ENCODE data around the gene MAPK8IP3.

Gene MAPK8IP3

DNA sequence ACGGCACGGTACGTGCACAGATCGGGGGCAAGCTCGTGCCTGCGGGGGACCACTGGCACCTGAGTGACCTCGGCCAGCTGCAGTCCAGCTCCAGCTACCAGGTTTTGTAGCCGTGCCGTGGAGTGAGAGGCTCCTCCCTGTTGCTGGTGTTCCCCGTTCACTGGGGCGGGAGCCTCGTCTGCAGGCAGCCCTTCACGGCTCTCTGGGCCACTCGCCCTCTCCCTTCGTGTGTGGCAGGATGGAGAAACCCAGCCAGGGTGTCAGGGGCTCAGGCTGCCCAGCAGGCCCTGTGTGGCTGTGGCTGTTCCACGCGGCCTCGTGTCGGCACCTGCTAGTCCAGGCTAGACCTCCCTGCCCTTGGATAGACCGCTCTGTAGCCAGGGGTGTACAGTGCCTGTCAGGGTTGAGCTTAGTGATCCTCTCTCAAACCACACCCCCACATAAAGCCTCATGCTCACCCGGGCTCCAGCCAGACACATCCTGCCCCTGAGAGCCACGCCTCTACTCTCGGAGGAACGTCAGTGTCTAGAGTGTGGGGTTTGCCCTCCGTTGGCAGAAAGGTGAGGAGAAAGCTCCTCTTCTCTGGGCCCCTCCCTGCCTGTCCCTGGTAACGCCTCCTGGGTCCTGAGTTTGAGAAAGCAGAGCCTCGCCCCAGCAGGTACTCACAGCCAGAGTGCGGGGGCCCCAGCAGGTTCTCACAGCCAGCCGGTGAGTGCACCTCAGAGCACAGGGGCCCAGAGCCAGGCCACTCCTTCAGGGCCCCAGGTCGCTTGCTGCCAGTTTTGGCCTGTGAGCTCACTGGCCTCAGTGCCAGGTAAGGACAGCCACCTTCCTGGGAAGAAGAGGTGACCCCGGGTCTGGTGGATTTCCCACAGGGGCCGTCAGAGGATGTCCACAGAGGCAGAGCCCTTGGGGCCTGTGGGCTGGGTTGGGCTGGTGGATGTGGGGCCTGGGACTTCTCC, 37.7 kb downstream of the MAPK8IP3 start:
- DNase-seq = no peak

GRCh38 chr16:1744338-1744840, 38.4 kb downstream of the MAPK8IP3 start:
- DNase-seq = no peak

- no peak for DNase-seq
Measured at GRCh38 chr16:1745181-1745899, 39.3 kb downstream of the MAPK8IP3 start.

- DNase-seq = no peak
Measured at GRCh38 chr16:1745900-1746692, 40.1 kb downstream of the MAPK8IP3 start.

GRCh38 chr16:1746693-1747195, 40.7 kb downstream of the MAPK8IP3 start:
- DNase-seq = no peak

DNA sequence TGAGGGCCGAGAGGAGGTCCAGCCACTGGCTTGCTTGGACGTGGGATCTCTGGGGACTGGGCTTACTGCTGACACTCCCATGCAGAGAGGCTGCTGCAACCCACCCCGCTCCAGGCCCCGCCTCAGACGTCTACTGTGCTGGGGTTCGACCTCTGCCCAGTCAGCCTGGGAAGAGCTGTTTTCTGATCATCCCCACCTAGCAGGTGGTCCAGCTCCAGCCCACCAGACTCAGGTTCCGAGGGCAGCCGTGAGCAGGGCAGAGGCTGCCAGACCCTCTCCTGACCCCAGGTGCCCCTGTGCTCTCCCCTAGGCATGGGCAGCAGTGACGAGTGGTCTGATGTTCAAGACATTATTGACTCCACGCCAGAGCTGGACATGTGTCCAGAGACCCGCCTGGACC, 41.9 kb downstream of the MAPK8IP3 start:
- no peak for DNase-seq

DNA sequence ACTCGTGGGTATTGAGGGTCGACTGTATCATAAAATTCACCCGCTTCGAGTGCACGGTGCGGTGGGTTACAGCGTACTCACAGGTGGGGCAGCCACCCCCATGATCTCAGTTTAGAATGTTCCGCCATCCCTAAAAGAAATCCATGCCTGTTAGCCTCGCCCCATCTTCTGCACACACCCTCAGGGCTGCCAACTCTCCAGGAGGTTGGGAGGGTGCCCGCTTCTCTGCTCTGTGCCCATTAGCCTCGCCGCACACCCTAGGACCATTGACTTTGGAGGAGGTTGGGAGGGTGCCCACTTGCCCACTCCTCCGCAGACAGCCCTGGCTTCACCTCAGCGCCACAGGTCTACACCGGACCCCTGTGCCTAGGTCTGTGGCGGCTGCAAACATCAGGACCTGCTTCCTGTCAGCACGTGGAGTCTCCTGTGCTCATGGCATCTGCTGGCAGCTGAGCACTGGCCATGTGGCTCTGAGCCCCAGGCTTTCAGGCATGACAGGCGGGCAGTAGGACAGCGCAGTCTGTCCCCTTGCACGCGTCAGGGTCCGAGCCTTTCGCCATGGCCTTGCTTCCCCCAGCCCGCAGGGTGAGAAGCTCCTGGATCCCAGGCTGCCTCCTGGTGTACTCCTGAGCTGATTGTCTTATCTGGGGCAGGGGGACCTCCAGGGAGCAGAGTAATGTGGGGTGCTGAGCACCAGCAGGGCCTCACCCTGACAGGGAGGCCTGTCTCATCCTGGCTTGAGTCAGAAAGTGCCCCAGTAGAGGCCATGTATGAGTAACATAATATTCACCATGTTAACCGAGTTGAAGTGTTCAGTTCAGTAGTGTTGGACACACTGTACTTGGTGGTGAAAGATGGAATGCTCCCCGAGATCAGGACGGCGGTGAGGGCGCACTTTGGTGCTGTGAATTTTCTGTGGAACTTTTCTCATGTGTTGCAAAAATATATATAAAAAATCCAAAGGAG, 43.4 kb downstream of the MAPK8IP3 start:
- DNase-seq = no peak

DNA sequence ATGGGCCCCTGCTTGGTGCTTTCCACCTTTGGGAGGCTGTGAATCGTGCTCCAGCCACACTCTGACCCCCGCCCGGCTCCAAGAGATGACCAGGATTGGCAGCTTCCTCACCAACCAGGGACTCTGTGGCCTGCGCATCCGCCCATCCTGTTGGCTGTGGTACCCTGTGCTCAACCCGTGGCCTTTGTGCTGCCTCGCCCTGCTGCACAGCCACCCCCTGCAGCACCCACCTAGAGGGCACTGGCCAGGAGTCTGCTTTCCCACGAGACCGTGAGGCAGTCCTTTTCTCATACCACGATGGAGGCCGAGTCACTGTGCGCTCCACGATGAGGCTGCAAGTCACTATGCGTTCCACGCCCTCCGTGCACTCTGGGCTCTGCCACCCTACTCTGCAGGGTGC, 46.0 kb downstream of the MAPK8IP3 start:
- no peak for DNase-seq

GRCh38 chr16:1752853-1753252, 46.9 kb downstream of the MAPK8IP3 start:
- DNase-seq = no peak

GRCh38 chr16:1754204-1754603, 48.2 kb downstream of the MAPK8IP3 start:
- DNase-seq = no peak

- no peak for DNase-seq
Measured at GRCh38 chr16:1757714-1758461, 51.9 kb downstream of the MAPK8IP3 start.

- no peak for DNase-seq
Measured at GRCh38 chr16:1758923-1759322, 52.9 kb downstream of the MAPK8IP3 start.

- DNase-seq = no peak
Measured at GRCh38 chr16:1759511-1759910, 53.5 kb downstream of the MAPK8IP3 start.

DNA sequence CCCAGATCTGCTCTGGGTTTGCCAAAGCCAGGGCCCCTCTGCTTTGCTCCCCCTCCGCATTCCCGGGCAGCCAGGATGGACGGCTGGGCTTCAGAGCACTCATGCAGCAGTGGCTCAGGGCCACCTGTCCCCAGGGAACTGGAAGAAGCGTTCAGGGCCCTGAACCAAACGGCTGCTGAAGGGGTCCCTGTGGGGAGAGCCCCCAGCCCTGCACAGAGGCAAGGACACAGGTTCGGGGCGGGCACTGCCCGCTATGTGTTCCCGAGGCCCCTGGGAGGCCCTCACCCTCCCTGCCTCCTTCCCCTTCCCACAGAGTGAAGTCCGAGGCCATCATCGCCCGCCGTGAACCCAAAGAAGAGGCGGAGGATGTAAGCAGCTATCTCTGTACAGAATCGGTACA, 54.9 kb downstream of the MAPK8IP3 start:
- no peak for DNase-seq

GRCh38 chr16:1761751-1762150, 55.8 kb downstream of the MAPK8IP3 start:
- DNase-seq = no peak

GRCh38 chr16:1762196-1762878, 56.3 kb downstream of the MAPK8IP3 start:
- DNase-seq = no peak

DNA sequence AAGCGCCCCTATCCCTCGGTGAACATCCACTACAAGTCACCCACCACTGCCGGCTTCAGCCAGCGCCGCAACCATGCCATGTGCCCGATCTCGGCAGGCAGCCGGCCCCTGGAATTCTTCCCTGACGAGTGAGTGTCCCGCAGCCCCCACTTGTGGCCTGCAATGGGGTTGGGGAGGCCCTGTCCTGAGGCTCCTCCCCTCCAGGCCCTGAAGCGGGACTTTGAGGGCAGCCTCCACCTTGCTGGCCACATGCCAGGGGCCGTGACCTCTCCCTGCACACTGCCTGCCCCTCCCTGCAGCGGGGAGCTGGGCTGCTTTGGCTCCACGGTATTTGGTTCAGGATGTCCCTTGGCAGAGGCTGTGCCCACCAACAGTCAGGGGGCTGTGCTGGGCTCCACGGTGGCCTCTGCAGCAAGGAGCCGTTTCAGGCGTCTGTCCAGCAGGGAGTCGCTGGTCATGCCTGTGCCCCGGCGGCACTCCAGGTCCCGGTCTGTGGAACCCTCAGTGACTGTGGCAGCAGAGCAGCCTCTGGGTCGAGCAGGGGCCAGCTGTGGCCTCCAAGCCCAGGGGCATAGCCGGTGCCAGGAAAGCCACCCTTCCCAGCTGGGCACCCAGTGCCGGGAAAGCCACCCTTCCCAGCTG, 57.0 kb downstream of the MAPK8IP3 start:
- DNase-seq = no peak

DNA sequence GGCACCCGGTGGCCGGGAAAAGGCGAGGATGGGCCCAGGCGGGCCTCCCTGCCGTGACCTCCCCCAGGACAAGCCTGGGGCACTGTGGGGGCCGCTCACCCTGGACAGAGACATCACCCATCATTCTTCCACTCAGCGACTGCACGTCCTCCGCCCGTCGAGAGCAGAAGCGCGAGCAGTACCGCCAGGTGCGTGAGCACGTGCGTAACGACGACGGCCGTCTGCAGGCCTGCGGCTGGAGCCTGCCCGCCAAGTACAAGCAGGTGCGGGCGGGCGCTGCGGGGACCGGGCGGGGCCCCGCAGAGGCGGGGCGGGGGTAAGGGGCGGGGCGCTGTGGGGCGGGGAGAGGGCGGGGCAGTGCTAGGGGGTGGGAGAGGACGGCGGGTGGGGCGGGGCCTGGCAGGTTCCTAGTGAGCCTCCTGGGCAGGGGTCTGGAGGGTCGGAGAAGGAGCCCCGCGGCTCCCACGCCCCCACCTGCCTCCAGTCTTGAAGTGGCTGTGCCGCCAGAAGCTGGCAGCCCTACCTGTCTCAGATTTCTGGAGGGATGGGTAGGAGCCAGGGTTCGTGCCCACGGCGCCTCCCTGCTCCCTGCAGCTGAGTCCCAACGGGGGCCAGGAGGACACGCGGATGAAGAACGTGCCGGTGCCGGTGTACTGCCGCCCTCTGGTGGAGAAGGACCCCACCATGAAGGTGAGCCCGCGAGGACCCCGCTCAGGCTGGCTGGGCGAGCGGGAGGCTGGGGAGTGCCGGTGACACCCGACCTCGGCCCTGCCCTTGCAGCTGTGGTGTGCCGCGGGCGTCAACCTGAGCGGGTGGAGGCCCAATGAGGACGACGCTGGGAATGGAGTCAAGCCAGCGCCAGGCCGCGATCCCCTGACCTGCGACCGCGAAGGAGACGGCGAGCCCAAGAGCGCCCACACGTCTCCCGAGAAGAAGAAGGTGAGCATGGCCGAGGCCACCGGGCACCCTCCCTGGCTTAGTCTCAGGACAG, 57.8 kb downstream of the MAPK8IP3 start:
- DNase-seq = no peak

Data from NCI-H774 (cell line).